Hematopoietic multipotent progenitor cell treated with erythropoietin and hydrocortisone succinate and interleukin-3 and kit ligand, for 15 days (in vitro differentiated cells): Measurements from ENCODE around the gene NRG3.

Experiments
- DNase-seq: peaks from one replicate; pipeline ENCODE4 v3.0.0-alpha.2; 2015; ENCODE audit warnings: low spot score

Gene NRG3

GRCh38 chr10:82817676-82818422 is 942.9 kb downstream of the NRG3 start:
- DNase-seq: no peak

GRCh38 chr10:82821043-82821442 is 946.0 kb downstream of the NRG3 start:
- no peak for DNase-seq

- no peak for DNase-seq
Measured at GRCh38 chr10:82826132-82826531, 951.1 kb downstream of the NRG3 start.

GRCh38 chr10:82827901-82828300 is 952.9 kb downstream of the NRG3 start:
- no peak for DNase-seq

- DNase-seq: no peak
Measured at GRCh38 chr10:82847242-82847641, 972.2 kb downstream of the NRG3 start.

- no peak for DNase-seq
Measured at GRCh38 chr10:82850191-82850590, 975.2 kb downstream of the NRG3 start.

GRCh38 chr10:82856957-82857613 is 982.1 kb downstream of the NRG3 start:
- no peak for DNase-seq

- no peak for DNase-seq
Measured at GRCh38 chr10:82861889-82862288, 986.9 kb downstream of the NRG3 start.

GRCh38 chr10:82865366-82865765 is 990.4 kb downstream of the NRG3 start:
- no peak for DNase-seq

GRCh38 chr10:82866424-82867020 is 991.5 kb downstream of the NRG3 start:
- no peak for DNase-seq

- DNase-seq: no peak
Measured at GRCh38 chr10:82867056-82867455, 992.1 kb downstream of the NRG3 start.

GRCh38 chr10:82874671-82875070 is 999.7 kb downstream of the NRG3 start:
- no peak for DNase-seq

- no peak for DNase-seq
Measured at GRCh38 chr10:82880776-82881290, 1005.8 kb downstream of the NRG3 start.

GRCh38 chr10:82882722-82883121 is 1007.7 kb downstream of the NRG3 start:
- DNase-seq: no peak

- no peak for DNase-seq
Measured at GRCh38 chr10:82883603-82884002, 1008.6 kb downstream of the NRG3 start.

- no peak for DNase-seq
Measured at GRCh38 chr10:82887488-82887887, 1012.5 kb downstream of the NRG3 start.

GRCh38 chr10:82888809-82889455 is 1013.9 kb downstream of the NRG3 start:
- no peak for DNase-seq

- no peak for DNase-seq
Measured at GRCh38 chr10:82889728-82890127, 1014.7 kb downstream of the NRG3 start.

- no peak for DNase-seq
Measured at GRCh38 chr10:82890573-82890972, 1015.6 kb downstream of the NRG3 start.

GRCh38 chr10:82908096-82908495 is 1033.1 kb downstream of the NRG3 start:
- no peak for DNase-seq

- no peak for DNase-seq
Measured at GRCh38 chr10:82908751-82909150, 1033.8 kb downstream of the NRG3 start.

GRCh38 chr10:82910301-82910700 is 1035.3 kb downstream of the NRG3 start:
- DNase-seq: no peak
